ENCODE results near the gene IL20RA.

- no peak for TF ChIP-seq CTCF (IDR thresholded peaks at IDR 0.05; ENCODE audit: low read depth, low read length, poor library complexity, severe bottlenecking)
- no peak for TF ChIP-seq EZH2phosphoT487 (IDR thresholded peaks at IDR 0.05; ENCODE audit: borderline replicate concordance, low read length)
Measured at GRCh38 chr6:137070303-137070702, 25.5 kb upstream of the IL20RA start.
